HG03066 (cell line): ENCODE data around the gene FLVCR2.

Experiments
- ATAC-seq: cut with Tn5 transposase; IDR thresholded peaks from one replicate; pipeline ENCODE4 v1.9.1; 2021; ENCODE audit warnings: low read depth; ENCODE audit not compliant: unreplicated experiment

Gene FLVCR2

GRCh38 chr14:75554482-75554881 lies 23.9 kb upstream of the FLVCR2 start:
- ATAC-seq: no peak

DNA sequence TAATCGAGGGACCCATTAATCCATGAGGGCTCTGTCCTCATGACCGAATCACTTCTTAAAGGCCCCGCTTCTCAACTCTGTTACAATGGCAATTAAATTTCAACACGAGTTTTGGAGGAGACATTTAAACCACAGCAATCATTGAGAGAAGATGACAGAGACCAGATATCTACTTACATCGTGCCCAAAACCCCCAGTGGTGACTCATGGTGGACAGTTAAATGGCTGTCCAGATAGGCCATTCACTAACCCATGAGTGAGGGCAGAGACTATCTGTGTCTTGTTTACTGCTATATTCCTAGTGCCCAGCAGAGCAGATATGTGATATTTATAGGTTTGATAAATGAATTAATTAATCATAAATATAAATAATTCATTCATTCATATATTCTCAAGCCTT lies 20.0 kb upstream of the FLVCR2 start:
- ATAC-seq: no peak

DNA sequence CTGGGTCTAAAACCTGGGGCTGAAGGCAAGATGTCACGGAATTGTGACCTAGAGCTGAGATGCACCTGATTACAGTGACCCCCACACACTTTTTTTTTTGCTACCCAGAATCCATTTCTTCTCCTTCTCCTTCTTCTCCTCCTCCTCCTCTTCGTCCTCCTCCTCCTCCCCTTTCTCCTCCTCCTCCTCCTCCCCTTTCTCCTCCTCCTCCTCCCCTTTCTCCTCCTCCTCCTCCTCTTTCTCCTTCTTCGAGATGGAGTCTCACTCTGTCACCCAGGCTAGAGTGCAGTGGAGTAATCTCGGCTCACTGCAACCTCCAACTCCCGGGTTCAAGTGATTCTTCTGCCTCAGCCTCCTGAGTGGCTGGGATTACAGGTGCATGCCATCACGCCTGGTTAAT lies 19.4 kb upstream of the FLVCR2 start:
- no peak for ATAC-seq

DNA sequence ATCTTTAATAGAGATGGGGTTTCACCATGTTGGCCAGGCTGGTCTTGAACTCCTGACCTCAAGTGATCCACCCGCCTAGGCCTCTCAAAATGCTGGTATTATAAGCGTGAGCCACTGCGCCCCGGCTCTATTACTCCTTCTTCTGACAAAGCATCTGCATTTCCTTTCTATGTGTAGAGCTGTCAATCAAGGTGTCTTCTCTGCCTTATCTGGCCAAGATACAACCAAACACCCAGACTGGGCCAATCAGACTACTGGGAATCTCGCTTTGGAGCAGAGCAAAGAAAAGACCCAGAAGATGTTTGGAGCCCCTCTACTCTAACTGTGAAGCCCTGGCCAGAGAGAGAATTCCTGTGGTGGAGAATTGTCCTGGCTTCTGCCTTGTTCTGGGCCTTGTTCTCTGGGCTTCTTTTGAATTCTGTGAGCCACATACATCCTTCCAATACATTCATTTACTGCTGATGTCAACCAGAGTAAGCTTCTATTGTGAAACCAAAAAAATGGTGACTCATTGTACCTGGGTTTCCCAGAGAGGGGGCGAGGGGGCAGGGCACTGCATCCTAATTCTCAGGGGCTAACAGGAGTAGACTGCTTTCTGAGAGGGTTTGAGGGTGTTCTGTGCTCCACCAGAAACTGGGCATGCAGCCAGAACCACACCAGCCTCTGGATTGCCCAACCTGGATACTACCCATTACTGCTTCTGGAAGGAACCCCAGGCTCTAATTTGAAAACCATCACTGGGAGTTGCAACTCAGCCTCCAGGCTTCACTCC lies 18.8 kb upstream of the FLVCR2 start:
- no peak for ATAC-seq

DNA sequence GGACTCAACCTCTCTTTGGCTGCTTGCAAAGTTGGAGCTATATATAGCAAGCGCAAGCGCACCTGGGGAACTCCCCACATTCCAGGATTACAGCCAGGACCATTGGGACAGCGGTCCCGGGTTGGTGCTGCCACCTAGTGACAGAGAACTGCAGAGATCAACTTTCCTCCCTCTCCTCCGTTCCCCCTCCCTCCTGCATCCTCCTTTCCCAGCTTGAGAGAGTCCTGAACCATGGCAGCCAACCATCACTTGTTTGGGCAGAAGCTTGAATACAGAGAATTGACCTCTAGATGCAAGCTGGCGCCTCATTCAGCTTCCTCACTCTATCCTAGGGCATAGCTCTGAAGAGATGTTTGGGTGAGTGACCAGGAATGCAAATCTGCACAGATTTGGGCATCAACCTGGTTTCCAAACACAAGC lies 17.4 kb upstream of the FLVCR2 start:
- no peak for ATAC-seq

GRCh38 chr14:75562089-75562488 lies 16.3 kb upstream of the FLVCR2 start:
- ATAC-seq: no peak

- no peak for ATAC-seq
These were observed 15.9 kb upstream of the FLVCR2 start for GRCh38 chr14:75562489-75562888.

DNA sequence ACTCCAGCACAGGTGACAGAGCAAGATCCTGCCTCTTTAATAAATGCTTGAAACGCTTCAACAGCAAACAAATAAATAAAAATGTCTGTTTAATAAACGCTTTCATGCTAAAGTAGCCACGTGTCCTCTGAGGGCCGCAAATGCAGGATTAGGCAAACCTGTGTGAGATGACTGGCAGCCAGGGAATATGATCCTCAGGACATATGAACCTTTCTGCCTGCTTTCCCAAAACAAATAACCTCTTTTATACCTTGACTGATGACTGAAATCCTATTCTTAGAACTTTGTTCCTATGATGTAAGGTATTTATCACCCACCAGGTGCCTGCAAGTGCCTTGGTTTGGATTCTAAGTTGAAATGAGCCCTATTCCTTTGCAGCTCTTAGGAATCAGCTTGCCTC lies 14.5 kb upstream of the FLVCR2 start:
- no peak for ATAC-seq

DNA sequence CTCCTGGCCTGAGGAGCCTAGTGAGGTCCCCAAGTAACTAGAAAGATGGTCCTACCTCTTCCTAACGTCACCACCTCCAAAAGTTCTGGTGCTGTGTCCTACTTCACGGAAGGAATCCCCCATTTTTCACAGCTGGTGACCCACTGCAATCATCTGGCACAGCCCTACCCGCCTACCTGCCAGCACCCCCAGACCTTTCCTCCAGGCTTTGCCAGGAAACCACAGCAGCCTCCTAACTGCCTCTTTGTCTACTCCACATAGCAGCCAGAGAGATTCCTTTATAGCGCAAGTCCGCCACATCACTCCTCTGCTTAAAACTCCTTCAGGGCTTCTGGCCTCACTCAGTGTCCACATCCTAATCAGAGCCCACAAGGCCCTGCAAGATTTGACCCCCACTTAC lies 13.4 kb upstream of the FLVCR2 start:
- no peak for ATAC-seq

GRCh38 chr14:75566321-75566720 lies 12.1 kb upstream of the FLVCR2 start:
- ATAC-seq: no peak

GRCh38 chr14:75566752-75567151 lies 11.7 kb upstream of the FLVCR2 start:
- no peak for ATAC-seq

DNA sequence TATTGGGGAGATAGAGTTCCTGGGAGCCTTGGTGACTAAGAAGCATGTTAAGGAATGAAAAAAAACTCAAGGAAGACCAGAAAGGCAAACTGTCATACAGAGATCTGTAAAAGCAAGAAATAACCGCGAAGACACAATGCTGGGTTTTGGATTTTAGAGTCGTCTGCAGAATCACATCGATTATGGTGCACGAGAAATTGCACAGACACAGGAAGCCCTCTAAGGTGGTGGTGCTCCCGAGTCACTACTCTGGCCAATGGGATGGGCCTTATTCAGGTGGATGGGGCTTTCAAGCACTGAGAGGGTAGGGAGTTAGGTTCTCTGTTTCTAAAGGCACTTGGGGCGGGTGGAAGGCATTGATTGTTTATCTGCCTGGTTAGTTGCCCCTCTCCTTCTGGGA lies 10.3 kb upstream of the FLVCR2 start:
- no peak for ATAC-seq

GRCh38 chr14:75568791-75569190 lies 9.6 kb upstream of the FLVCR2 start:
- ATAC-seq: no peak

DNA sequence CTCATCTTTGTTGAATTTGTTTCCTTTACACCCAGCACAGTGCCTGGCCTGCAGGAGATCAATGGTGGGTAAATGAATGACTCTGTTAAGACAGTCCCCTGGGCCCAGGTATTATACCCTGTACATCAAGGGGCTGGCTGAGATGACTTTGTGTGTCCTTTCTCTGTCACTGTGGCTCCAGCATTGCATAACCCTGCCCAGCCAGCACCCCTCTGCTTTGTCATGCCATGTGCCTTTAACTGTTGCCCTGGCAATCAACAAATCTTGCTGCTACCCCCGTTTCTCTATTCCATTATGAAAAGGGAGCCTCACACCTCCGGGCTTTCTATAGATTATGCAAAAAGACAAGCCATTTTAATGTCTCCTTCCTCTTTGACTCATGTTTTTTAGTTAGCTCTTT lies 7.6 kb upstream of the FLVCR2 start:
- no peak for ATAC-seq

DNA sequence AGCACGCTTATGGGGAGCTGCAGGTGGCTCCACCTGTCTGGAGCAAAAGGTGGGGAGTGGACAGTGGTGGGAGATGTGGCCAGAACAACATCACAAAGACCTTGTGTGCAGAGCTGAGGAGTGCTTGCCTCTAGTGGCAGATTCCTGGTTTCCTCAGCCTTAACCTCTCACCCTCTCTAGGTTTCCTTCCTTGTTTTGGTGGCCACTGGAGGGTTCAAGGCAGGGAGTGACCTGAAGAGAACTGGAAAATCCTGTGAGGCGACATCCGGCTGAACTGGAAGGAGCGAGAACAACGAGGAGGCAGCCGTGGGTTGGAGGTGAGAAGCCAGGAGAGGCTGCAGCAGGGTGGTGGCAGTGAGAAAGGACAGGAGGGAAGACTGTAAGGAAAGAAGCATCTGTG lies 6.3 kb upstream of the FLVCR2 start:
- no peak for ATAC-seq

GRCh38 chr14:75577090-75577489 lies 1.3 kb upstream of the FLVCR2 start:
- ATAC-seq: no peak

DNA sequence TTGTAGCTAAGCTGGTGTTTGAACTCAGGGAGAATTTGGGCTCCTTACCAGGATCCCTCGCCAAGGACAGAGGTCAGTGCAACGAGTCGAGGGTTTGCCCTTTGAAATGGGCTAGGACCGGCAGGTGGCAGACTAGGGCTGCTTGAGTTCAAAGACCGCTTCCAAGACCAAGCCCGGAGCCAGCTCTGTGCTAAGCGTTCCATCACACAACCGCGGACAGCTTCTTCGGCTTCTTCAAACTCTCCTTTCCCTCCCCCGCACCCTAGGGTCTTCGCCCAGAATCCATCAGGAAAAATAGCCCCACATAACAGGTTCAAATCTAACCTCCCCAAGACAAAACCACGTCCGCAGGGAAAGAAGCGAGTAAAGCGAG lies 705 bp upstream of the FLVCR2 start:
- peak; percentile 77 for ATAC-seq

DNA sequence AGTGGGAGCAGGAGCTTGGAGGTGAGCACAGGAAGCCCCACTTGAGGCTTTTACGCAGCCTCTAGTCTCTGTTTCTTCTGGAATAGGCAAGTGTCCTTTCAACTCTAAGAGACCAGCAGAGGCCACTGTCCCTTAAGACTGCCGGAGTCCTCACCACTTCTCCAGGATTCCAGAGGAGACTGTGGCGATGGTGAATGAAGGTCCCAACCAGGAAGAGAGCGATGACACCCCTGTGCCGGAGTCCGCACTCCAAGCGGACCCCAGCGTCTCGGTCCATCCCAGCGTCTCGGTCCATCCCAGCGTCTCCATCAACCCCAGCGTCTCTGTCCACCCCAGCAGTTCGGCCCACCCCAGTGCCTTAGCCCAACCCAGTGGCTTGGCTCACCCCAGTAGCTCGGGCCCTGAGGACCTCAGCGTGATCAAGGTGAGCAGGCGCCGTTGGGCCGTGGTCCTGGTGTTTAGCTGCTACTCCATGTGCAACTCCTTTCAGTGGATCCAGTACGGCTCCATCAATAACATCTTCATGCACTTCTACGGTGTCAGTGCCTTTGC lies 442 bp downstream of the FLVCR2 start:
- ATAC-seq: no peak

DNA sequence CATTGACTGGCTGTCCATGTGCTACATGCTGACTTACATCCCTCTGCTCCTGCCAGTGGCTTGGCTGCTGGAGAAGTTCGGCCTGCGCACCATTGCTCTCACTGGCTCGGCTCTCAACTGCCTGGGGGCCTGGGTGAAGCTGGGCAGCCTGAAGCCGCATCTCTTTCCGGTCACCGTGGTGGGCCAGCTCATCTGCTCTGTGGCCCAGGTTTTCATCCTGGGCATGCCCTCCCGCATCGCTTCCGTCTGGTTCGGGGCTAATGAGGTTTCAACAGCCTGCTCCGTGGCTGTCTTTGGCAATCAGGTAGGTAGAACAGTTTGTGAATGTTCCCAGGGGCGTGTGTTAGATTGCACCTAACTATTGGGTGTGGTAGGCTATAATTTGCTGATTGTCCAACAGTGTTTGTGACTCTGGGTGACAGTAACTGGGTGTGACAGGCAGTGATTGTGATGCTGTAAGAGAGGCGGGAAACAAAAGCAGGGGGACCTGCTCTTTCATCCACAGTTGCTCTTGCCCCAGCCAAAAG lies 981 bp downstream of the FLVCR2 start:
- no peak for ATAC-seq

- no peak for ATAC-seq
These were observed 1.5 kb downstream of the FLVCR2 start for GRCh38 chr14:75579882-75580281.

DNA sequence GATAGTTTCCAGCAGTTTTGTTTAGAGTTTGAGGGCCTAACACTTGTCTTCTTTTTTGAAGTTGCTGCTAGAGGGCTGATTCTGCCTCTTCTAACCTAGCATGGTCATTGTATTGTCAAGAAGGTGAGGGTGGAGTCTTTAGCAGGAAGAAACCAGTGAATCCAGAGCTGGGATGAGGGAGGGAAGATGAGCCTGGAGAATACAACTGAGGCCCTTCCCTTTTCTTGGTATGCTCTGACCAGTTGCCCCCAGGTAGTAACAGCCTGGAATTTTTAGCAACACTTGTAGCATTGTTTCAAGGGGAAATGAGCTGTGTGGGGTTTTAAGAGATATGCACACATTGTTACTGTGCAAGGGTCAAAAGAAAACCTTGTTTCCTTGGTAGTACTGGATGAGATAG lies 9.0 kb downstream of the FLVCR2 start:
- ATAC-seq: no peak

DNA sequence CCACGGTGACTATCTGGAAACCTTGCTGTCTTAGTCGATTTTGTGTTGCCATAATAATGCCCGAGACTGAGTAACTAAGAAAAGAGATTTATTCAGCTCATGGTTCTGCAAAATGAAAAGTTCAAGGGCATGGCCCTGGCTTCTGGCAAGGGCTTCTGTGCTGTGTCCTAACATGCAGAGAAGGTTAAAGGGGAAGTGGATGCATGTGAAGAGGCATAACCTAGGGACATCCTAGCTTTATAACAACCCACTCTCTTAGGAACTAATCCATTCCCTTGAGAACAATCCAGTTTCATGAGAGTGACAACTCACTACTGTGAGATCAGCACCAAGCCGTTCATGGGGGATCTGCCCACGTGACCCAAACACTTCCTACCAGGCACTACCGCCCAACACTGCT lies 11.5 kb downstream of the FLVCR2 start:
- ATAC-seq: no peak
